ENCODE measurements around the gene ROCK2.

The ROCK2 gene

GRCh38 chr2:11348209-11348749, 3.8 kb upstream of the ROCK2 start:
- Histone ChIP-seq H3K4me3 (ENCODE audit: low read depth, low read length) (no peak overlapping the region), H3K36me3 (ENCODE audit: control insufficient read depth, insufficient read depth, low read length) (no peaks in the 10 kb centered on the region), H3K4me1 (ENCODE audit: control insufficient read depth, insufficient read depth, low read length) (peaks cover 19% of the 10 kb centered on the region), H3K9ac (ENCODE audit: low read length) (no peak overlapping the region), H3K27me3 (ENCODE audit: control insufficient read depth, insufficient read depth, low read length) (no peaks in the 10 kb centered on the region), H3K27ac (ENCODE audit: low read depth, low read length) (no peak overlapping the region), H3K9me3 (ENCODE audit: control insufficient read depth, insufficient read depth, low read depth, low read length) (no peaks in the 10 kb centered on the region)

DNA sequence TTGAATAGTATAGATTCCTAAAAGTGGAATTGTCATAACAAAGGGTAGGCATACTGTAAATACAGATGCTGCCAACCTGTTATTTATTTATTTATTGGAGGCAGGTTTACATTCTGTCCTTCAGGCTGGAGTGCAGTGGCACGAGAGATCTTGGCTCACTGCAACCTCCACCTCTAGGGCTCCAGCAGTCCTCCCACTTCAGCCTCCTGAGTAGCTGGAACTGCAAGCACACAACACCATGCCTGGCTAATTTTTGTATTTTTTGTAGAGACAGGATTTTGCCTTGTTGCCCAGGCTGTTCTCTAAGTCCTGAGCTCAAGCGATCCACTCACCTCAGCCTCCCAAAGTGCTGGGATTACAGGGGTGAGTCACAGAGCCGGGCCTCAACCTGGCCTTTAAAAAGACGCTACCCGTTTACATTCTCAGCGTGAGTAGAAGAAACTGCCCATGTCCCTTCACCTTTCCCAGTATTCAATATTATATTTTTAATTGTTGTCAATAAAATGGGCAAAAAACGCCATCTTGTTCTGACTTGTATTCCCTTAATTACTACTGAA, 3.0 kb upstream of the ROCK2 start:
- Histone ChIP-seq H3K27me3 (ENCODE audit: control insufficient read depth, insufficient read depth, low read length) (no peaks in the 10 kb centered on the region), H3K36me3 (ENCODE audit: control insufficient read depth, insufficient read depth, low read length) (no peaks in the 10 kb centered on the region), H3K9ac (ENCODE audit: low read length) (no peak overlapping the region), H3K4me3 (ENCODE audit: low read depth, low read length) (no peak overlapping the region), H3K9me3 (ENCODE audit: control insufficient read depth, insufficient read depth, low read depth, low read length) (no peaks in the 10 kb centered on the region), H3K4me1 (ENCODE audit: control insufficient read depth, insufficient read depth, low read length) (peaks cover 19% of the 10 kb centered on the region), H3K27ac (ENCODE audit: low read depth, low read length) (no peak overlapping the region)

GRCh38 chr2:11346023-11346482, 1.6 kb upstream of the ROCK2 start:
- no peaks in the 10 kb centered on the region for H3K36me3 ChIP-seq (ENCODE audit: control insufficient read depth, insufficient read depth, low read length)
- H3K9me3 ChIP-seq (ENCODE audit: control insufficient read depth, insufficient read depth, low read depth, low read length) = no peaks in the 10 kb centered on the region
- peak overlapping the region; percentile 93; the same call in 1 of the 2 replicates for H3K4me3 ChIP-seq (ENCODE audit: low read depth, low read length)
- peak overlapping the region; percentile 99; the same call in 1 of the 2 replicates for H3K27ac ChIP-seq (ENCODE audit: low read depth, low read length)
- peaks cover 25% of the 10 kb centered on the region for H3K4me1 ChIP-seq (ENCODE audit: control insufficient read depth, insufficient read depth, low read length)
- H3K27me3 ChIP-seq (ENCODE audit: control insufficient read depth, insufficient read depth, low read length) = no peaks in the 10 kb centered on the region
- H3K9ac ChIP-seq (ENCODE audit: low read length) = peak overlapping the region; percentile 98

- Histone ChIP-seq H3K9ac (ENCODE audit: low read length) (peak overlapping the region; percentile 98), H3K36me3 (ENCODE audit: control insufficient read depth, insufficient read depth, low read length) (no peaks in the 10 kb centered on the region), H3K4me1 (ENCODE audit: control insufficient read depth, insufficient read depth, low read length) (peaks cover 29% of the 10 kb centered on the region), H3K27ac (ENCODE audit: low read depth, low read length) (peak overlapping the region; percentile 99), H3K27me3 (ENCODE audit: control insufficient read depth, insufficient read depth, low read length) (no peaks in the 10 kb centered on the region), H3K4me3 (ENCODE audit: low read depth, low read length) (peak overlapping the region; percentile 93), H3K9me3 (ENCODE audit: control insufficient read depth, insufficient read depth, low read depth, low read length) (no peaks in the 10 kb centered on the region)
These were observed 681 bp upstream of the ROCK2 start for GRCh38 chr2:11344956-11345677.

DNA sequence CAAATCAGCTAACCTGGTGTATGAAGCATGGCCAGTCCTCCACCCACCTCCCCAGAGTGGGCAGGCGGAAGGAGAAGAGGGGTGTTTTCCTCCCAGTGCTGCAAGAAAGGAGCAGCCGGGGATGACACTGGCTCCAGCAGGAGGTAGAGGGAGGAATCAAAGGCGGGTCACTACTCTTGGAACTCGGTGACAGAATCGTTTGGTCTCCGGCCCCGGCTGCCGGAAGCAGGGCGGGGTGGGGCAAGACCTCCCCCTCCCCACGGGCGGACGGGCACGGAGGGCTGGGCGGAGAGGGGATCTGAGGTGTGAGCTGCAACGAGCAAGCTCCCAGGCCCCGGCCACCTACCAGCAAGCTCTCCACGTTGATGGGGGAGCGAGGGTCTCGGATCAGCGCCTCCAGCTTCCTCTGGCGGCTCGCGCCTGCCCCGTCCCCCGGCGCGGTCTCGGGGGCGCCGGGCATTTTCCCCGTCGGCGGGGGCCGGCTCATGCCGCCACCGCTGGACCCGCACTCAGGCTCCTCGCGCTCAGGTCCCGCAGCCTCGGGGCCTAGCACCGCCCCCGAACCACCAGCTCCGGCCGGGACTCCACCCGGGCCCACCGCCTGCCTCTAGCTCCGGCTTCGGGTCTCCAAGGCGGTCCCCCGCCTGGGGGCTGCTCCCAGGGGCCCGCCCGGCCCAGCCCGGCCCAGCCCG, 640 bp downstream of the ROCK2 start:
- no peaks in the 10 kb centered on the region for H3K36me3 ChIP-seq (ENCODE audit: control insufficient read depth, insufficient read depth, low read length)
- no peaks in the 10 kb centered on the region for H3K9me3 ChIP-seq (ENCODE audit: control insufficient read depth, insufficient read depth, low read depth, low read length)
- H3K4me3 ChIP-seq (ENCODE audit: low read depth, low read length) = peak overlapping the region; percentile 93
- peak overlapping the region; percentile 71; the same call in 1 of the 2 replicates for H3K27ac ChIP-seq (ENCODE audit: low read depth, low read length)
- no peaks in the 10 kb centered on the region for H3K27me3 ChIP-seq (ENCODE audit: control insufficient read depth, insufficient read depth, low read length)
- peaks cover 29% of the 10 kb centered on the region for H3K4me1 ChIP-seq (ENCODE audit: control insufficient read depth, insufficient read depth, low read length)
- peak overlapping the region; percentile 78 for H3K9ac ChIP-seq (ENCODE audit: low read length)

DNA sequence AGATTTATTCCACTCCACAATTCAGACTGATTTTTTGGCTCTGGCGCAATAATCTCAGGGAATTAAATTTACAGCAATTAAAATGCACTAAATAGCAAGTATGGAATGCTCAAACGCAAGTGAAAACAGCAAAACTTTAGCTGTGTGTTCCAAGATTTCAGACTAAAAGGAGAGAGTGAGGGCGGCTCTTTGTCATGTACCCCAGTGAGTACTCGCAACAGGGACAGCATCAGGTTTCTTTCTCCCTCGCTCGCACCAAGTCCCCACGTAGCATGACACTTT, 1.1 kb downstream of the ROCK2 start:
- Histone ChIP-seq H3K27ac (ENCODE audit: low read depth, low read length) (peak overlapping the region; percentile 71; the same call in 1 of the 2 replicates), H3K4me1 (ENCODE audit: control insufficient read depth, insufficient read depth, low read length) (peaks cover 26% of the 10 kb centered on the region), H3K9ac (ENCODE audit: low read length) (peak overlapping the region; percentile 78), H3K27me3 (ENCODE audit: control insufficient read depth, insufficient read depth, low read length) (no peaks in the 10 kb centered on the region), H3K36me3 (ENCODE audit: control insufficient read depth, insufficient read depth, low read length) (no peaks in the 10 kb centered on the region), H3K4me3 (ENCODE audit: low read depth, low read length) (peak overlapping the region; percentile 93), H3K9me3 (ENCODE audit: control insufficient read depth, insufficient read depth, low read depth, low read length) (no peaks in the 10 kb centered on the region)

DNA sequence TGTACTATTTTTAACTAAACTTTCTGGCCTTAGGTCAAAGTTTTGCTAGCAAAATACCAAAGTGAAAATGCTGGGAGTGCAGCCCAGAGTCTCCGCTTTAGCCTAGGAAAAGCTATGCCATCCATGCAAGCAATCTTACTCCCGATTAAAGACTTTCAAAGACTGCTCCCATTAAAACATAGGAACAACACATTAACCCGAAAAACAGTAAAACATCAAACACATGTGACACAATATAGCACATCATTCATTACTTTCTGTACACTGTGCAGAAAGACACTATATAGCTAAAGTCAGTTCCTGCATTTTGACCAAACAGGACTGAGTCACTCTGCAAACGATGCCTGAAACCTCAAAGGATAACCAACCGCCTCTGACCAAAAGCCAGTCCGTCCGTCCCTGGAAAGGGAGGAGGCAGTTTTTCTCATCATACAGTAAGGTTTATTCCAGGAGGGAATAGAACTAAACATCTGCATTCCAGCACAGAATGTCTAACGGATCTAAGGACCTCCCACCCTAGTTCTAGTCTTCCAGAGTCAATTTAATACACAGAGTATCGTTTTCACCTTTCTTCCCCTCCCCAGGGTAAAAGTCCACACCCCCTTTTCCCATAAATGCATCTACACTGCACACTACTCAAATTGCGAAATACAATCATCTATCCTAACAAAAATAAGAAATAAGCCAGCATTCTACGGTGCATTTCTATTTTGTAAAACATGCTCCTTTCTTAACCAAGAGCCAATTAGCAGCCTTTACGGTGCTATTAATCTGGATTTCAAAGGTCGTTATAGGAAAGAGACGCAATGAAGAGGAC, 1.7 kb downstream of the ROCK2 start:
- H3K4me1 ChIP-seq (ENCODE audit: control insufficient read depth, insufficient read depth, low read length) = peaks cover 23% of the 10 kb centered on the region
- no peaks in the 10 kb centered on the region for H3K9me3 ChIP-seq (ENCODE audit: control insufficient read depth, insufficient read depth, low read depth, low read length)
- peak overlapping the region; percentile 78 for H3K9ac ChIP-seq (ENCODE audit: low read length)
- no peak overlapping the region for H3K27ac ChIP-seq (ENCODE audit: low read depth, low read length)
- peak overlapping the region; percentile 93 for H3K4me3 ChIP-seq (ENCODE audit: low read depth, low read length)
- no peaks in the 10 kb centered on the region for H3K27me3 ChIP-seq (ENCODE audit: control insufficient read depth, insufficient read depth, low read length)
- H3K36me3 ChIP-seq (ENCODE audit: control insufficient read depth, insufficient read depth, low read length) = no peaks in the 10 kb centered on the region

- H3K27me3 ChIP-seq (ENCODE audit: control insufficient read depth, insufficient read depth, low read length) = no peaks in the 10 kb centered on the region
- H3K27ac ChIP-seq (ENCODE audit: low read depth, low read length) = 0 out of 2 replicates have a peak overlapping the region, but pooled peaks have one; percentile 28
- peaks cover 15% of the 10 kb centered on the region for H3K4me1 ChIP-seq (ENCODE audit: control insufficient read depth, insufficient read depth, low read length)
- H3K4me3 ChIP-seq (ENCODE audit: low read depth, low read length) = peak overlapping the region; percentile 38
- H3K36me3 ChIP-seq (ENCODE audit: control insufficient read depth, insufficient read depth, low read length) = no peaks in the 10 kb centered on the region
- peaks cover 3% of the 10 kb centered on the region; the same call in 1 of the 2 replicates for H3K9me3 ChIP-seq (ENCODE audit: control insufficient read depth, insufficient read depth, low read depth, low read length)
- H3K9ac ChIP-seq (ENCODE audit: low read length) = no peak overlapping the region
These were observed 3.7 kb downstream of the ROCK2 start for GRCh38 chr2:11340717-11341116.

- Histone ChIP-seq H3K9ac (ENCODE audit: low read length) (no peak overlapping the region), H3K27me3 (ENCODE audit: control insufficient read depth, insufficient read depth, low read length) (no peaks in the 10 kb centered on the region), H3K4me3 (ENCODE audit: low read depth, low read length) (no peak overlapping the region), H3K27ac (ENCODE audit: low read depth, low read length) (no peak overlapping the region), H3K4me1 (ENCODE audit: control insufficient read depth, insufficient read depth, low read length) (peaks cover 10% of the 10 kb centered on the region), H3K9me3 (ENCODE audit: control insufficient read depth, insufficient read depth, low read depth, low read length) (peaks cover 3% of the 10 kb centered on the region; the same call in 1 of the 2 replicates), H3K36me3 (ENCODE audit: control insufficient read depth, insufficient read depth, low read length) (no peaks in the 10 kb centered on the region)
These were observed 4.8 kb downstream of the ROCK2 start for GRCh38 chr2:11339508-11340083.

DNA sequence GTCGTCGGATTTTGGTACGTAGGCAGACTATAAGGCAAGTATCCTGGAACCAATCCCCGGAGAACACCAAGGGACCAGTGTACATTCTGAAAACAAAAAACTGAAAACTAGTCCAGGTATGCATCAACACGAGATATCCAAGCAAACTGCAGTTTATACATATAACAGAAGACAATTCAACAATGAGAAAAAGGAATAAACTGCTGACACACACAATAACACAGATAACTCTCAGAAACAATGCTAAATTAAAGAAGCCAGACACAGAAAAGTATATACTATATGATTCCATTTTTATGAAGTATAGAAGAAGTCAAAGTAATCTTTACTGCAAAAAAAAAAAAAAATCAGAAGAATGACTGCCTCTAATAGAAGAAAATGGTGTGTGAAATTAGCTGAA, 5.9 kb downstream of the ROCK2 start:
- Histone ChIP-seq H3K9me3 (ENCODE audit: control insufficient read depth, insufficient read depth, low read depth, low read length) (peaks cover 5% of the 10 kb centered on the region; the same call in 1 of the 2 replicates), H3K4me1 (ENCODE audit: control insufficient read depth, insufficient read depth, low read length) (peaks cover 10% of the 10 kb centered on the region), H3K27me3 (ENCODE audit: control insufficient read depth, insufficient read depth, low read length) (no peaks in the 10 kb centered on the region), H3K4me3 (ENCODE audit: low read depth, low read length) (no peak overlapping the region), H3K9ac (ENCODE audit: low read length) (no peak overlapping the region), H3K27ac (ENCODE audit: low read depth, low read length) (no peak overlapping the region), H3K36me3 (ENCODE audit: control insufficient read depth, insufficient read depth, low read length) (no peaks in the 10 kb centered on the region)
